Measurements from ENCODE around the gene TMEM266. TPM values are rescaled to one million over a fixed set of nuclear protein-coding genes. Genes with fewer than 3 reads are reported as not detected.

TMEM266 gene
- total and polyA plus RNA-seq, 2 experiments from 2014 or later, result 0.42 to 5.0 TPM

DNA sequence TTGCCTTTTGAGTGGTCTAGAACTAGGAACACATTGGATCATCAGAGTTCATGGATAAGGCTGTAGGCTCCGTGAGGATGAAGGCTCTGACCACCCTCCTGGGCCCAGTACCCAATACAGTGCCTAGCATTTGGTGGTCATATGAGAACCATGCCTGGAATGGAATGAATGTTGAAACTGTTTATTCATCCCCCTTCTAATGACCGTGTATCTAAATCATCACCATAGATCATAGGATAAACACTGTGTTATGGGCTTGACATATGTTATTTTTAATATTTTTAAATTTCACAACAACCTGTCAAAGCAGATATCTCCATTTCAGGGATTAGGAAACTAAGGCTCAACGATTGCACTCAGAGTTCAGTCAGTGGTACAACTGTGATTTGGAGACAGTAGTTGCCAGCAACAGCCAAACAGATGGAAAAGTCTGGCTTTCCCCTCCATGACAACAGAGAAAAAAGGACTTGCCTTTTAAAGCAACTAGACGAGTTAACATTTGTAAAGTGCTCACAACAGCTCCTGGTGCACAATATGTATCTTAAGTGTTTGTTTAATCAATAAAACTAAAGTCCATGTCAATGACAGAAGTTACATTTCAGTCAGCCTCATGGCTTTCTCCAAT, 89.6 kb downstream of the TMEM266 start (continued):
- no peak for TF ChIP-seq EZH2 (IDR thresholded peaks at IDR 0.05; ENCODE audit: low read depth, unreplicated experiment)
- TF ChIP-seq, protein P1, sequence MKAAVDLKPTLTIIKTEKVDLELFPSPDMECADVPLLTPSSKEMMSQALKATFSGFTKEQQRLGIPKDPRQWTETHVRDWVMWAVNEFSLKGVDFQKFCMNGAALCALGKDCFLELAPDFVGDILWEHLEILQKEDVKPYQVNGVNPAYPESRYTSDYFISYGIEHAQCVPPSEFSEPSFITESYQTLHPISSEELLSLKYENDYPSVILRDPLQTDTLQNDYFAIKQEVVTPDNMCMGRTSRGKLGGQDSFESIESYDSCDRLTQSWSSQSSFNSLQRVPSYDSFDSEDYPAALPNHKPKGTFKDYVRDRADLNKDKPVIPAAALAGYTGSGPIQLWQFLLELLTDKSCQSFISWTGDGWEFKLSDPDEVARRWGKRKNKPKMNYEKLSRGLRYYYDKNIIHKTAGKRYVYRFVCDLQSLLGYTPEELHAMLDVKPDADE (IDR thresholded peaks at IDR 0.05), result no peak

DNA sequence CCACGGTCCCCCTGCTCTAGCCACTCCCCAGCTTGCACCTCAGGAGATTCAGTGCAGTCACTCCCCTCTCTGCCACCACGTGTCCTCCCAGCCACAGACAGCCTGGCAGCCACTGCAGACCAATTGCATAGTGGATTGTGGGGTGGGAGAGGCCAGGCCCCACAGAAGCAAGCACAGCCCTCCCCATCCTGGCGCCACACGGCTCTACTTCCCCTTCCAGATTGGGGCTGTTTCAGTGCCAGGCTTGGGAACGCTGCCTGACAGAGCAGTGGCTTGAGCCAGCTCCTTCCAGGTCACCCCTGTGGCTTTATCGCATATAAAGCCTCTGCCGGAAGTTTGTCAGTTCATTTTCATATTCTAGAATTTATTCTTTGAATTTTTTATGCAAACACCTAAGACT, 90.7 kb downstream of the TMEM266 start:
- H3K79me2 ChIP-seq (replicated peaks; ENCODE audit: insufficient read depth), result no peaks in the 10 kb centered on the region
- H3K36me3 Mint-ChIP-seq (ENCODE audit: low read depth), result no peaks in the 10 kb centered on the region
- peaks cover 21% of the 10 kb centered on the region; the same call in 1 of the 2 replicates for H3K4me1 ChIP-seq (ENCODE audit: insufficient read depth)
- H3K27ac Mint-ChIP-seq, result no peak overlapping the region
- H3K27ac ChIP-seq (ENCODE audit: low read depth), result no peak overlapping the region
- H3K4me3 ChIP-seq, result no peak overlapping the region
- H3K36me3 ChIP-seq (ENCODE audit: insufficient read depth), result no peaks in the 10 kb centered on the region
- H3K27me3 ChIP-seq (ENCODE audit: insufficient read depth), result no peaks in the 10 kb centered on the region
- DNase-seq (ENCODE audit: low spot score) (no peak), ATAC-seq (no peak; the same call in 2 of the 3 replicates)
- peaks cover 47% of the 10 kb centered on the region for H3K4me1 Mint-ChIP-seq
- H4K20me1 ChIP-seq (replicated peaks; ENCODE audit: insufficient read depth), result no peaks in the 10 kb centered on the region
- H3K4me3 Mint-ChIP-seq, result no peak overlapping the region
- no peaks in the 10 kb centered on the region; the same call in 2 of the 3 replicates for H3K9me3 Mint-ChIP-seq
- H3K4me2 ChIP-seq, result 0 out of 2 replicates have a peak overlapping the region, but pooled peaks have one; percentile 37
- H2AFZ ChIP-seq, result no peak overlapping the region
- no peaks in the 10 kb centered on the region for H3K9me2 ChIP-seq (ENCODE audit: insufficient read depth)
- H3K27me3 Mint-ChIP-seq (ENCODE audit: insufficient read depth, low read depth, poor library complexity), result peaks cover 16% of the 10 kb centered on the region
- no peaks in the 10 kb centered on the region for H3F3A ChIP-seq (replicated peaks; ENCODE audit: low read depth)
- TF ChIP-seq ZNF114 (CRISPR knock-in tag; IDR thresholded peaks at IDR 0.05) (no peak), CREB1 (CRISPR knock-in tag; IDR thresholded peaks at IDR 0.05; ENCODE audit: low read depth) (no peak), JUNB (IDR thresholded peaks at IDR 0.05; ENCODE audit: unreplicated experiment) (no peak), ZNF331 (CRISPR knock-in tag; IDR thresholded peaks at IDR 0.05; ENCODE audit: low read depth) (no peak), POLR2AphosphoS5 (IDR thresholded peaks at IDR 0.05; ENCODE audit: low read depth) (no peak), STAT1 (IDR thresholded peaks at IDR 0.05; ENCODE audit: unreplicated experiment) (no peak)
- TF ChIP-seq, protein P2, sequence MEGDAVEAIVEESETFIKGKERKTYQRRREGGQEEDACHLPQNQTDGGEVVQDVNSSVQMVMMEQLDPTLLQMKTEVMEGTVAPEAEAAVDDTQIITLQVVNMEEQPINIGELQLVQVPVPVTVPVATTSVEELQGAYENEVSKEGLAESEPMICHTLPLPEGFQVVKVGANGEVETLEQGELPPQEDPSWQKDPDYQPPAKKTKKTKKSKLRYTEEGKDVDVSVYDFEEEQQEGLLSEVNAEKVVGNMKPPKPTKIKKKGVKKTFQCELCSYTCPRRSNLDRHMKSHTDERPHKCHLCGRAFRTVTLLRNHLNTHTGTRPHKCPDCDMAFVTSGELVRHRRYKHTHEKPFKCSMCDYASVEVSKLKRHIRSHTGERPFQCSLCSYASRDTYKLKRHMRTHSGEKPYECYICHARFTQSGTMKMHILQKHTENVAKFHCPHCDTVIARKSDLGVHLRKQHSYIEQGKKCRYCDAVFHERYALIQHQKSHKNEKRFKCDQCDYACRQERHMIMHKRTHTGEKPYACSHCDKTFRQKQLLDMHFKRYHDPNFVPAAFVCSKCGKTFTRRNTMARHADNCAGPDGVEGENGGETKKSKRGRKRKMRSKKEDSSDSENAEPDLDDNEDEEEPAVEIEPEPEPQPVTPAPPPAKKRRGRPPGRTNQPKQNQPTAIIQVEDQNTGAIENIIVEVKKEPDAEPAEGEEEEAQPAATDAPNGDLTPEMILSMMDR (conservative IDR thresholded peaks at IDR 0.05; ENCODE audit: low read depth in 2 of 2), result no peak
- TF ChIP-seq, protein P3, sequence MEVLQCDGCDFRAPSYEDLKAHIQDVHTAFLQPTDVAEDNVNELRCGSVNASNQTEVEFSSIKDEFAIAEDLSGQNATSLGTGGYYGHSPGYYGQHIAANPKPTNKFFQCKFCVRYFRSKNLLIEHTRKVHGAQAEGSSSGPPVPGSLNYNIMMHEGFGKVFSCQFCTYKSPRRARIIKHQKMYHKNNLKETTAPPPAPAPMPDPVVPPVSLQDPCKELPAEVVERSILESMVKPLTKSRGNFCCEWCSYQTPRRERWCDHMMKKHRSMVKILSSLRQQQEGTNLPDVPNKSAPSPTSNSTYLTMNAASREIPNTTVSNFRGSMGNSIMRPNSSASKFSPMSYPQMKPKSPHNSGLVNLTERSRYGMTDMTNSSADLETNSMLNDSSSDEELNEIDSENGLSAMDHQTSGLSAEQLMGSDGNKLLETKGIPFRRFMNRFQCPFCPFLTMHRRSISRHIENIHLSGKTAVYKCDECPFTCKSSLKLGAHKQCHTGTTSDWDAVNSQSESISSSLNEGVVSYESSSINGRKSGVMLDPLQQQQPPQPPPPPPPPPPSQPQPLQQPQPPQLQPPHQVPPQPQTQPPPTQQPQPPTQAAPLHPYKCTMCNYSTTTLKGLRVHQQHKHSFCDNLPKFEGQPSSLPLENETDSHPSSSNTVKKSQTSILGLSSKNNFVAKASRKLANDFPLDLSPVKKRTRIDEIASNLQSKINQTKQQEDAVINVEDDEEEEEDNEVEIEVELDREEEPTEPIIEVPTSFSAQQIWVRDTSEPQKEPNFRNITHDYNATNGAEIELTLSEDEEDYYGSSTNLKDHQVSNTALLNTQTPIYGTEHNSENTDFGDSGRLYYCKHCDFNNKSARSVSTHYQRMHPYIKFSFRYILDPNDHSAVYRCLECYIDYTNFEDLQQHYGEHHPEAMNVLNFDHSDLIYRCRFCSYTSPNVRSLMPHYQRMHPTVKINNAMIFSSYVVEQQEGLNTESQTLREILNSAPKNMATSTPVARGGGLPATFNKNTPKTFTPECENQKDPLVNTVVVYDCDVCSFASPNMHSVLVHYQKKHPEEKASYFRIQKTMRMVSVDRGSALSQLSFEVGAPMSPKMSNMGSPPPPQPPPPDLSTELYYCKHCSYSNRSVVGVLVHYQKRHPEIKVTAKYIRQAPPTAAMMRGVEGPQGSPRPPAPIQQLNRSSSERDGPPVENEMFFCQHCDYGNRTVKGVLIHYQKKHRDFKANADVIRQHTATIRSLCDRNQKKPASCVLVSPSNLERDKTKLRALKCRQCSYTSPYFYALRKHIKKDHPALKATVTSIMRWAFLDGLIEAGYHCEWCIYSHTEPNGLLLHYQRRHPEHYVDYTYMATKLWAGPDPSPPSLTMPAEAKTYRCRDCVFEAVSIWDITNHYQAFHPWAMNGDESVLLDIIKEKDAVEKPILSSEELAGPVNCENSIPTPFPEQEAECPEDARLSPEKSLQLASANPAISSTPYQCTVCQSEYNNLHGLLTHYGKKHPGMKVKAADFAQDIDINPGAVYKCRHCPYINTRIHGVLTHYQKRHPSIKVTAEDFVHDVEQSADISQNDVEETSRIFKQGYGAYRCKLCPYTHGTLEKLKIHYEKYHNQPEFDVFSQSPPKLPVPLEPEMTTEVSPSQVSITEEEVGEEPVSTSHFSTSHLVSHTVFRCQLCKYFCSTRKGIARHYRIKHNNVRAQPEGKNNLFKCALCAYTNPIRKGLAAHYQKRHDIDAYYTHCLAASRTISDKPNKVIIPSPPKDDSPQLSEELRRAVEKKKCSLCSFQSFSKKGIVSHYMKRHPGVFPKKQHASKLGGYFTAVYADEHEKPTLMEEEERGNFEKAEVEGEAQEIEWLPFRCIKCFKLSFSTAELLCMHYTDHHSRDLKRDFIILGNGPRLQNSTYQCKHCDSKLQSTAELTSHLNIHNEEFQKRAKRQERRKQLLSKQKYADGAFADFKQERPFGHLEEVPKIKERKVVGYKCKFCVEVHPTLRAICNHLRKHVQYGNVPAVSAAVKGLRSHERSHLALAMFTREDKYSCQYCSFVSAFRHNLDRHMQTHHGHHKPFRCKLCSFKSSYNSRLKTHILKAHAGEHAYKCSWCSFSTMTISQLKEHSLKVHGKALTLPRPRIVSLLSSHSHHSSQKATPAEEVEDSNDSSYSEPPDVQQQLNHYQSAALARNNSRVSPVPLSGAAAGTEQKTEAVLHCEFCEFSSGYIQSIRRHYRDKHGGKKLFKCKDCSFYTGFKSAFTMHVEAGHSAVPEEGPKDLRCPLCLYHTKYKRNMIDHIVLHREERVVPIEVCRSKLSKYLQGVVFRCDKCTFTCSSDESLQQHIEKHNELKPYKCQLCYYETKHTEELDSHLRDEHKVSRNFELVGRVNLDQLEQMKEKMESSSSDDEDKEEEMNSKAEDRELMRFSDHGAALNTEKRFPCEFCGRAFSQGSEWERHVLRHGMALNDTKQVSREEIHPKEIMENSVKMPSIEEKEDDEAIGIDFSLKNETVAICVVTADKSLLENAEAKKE (CRISPR knock-in tag; IDR thresholded peaks at IDR 0.05), result no peak
- TF ChIP-seq, protein P1 (IDR thresholded peaks at IDR 0.05), result no peak
- TF ChIP-seq, protein P4, sequence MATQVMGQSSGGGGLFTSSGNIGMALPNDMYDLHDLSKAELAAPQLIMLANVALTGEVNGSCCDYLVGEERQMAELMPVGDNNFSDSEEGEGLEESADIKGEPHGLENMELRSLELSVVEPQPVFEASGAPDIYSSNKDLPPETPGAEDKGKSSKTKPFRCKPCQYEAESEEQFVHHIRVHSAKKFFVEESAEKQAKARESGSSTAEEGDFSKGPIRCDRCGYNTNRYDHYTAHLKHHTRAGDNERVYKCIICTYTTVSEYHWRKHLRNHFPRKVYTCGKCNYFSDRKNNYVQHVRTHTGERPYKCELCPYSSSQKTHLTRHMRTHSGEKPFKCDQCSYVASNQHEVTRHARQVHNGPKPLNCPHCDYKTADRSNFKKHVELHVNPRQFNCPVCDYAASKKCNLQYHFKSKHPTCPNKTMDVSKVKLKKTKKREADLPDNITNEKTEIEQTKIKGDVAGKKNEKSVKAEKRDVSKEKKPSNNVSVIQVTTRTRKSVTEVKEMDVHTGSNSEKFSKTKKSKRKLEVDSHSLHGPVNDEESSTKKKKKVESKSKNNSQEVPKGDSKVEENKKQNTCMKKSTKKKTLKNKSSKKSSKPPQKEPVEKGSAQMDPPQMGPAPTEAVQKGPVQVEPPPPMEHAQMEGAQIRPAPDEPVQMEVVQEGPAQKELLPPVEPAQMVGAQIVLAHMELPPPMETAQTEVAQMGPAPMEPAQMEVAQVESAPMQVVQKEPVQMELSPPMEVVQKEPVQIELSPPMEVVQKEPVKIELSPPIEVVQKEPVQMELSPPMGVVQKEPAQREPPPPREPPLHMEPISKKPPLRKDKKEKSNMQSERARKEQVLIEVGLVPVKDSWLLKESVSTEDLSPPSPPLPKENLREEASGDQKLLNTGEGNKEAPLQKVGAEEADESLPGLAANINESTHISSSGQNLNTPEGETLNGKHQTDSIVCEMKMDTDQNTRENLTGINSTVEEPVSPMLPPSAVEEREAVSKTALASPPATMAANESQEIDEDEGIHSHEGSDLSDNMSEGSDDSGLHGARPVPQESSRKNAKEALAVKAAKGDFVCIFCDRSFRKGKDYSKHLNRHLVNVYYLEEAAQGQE (IDR thresholded peaks at IDR 0.05; ENCODE audit: unreplicated experiment), result no peak

Measured in GM23338 (cell line).